ENCODE results near the gene SH3D19.
"Not testable (repeated sequence)": the region's sequence is repeated elsewhere in the genome, so short reads cannot be mapped to it uniquely, and the experiment has no call there.

Gene SH3D19

GRCh38 chr4:151100531-151100930 lies 224.9 kb downstream of the SH3D19 start:
- DNase-seq, result no peak

- DNase-seq, result peak in 5 of 56 donors; percentile 40 to 60 (median 56)
These were observed 225.4 kb downstream of the SH3D19 start for GRCh38 chr4:151099976-151100417.

GRCh38 chr4:151099229-151099975 lies 226.0 kb downstream of the SH3D19 start, which contains the start of gene RPS3A:
Gene RPS3A (plus strand): TSS chr4:151099628. CDS start chr4:151099653, 25 bp downstream.
- peak; percentile 76 to 97 (median 93) for DNase-seq

GRCh38 chr4:151098979-151099228 lies 226.5 kb downstream of the SH3D19 start:
- no peak for DNase-seq

GRCh38 chr4:151097759-151098158 lies 227.6 kb downstream of the SH3D19 start:
- no peak for DNase-seq

GRCh38 chr4:151095142-151095541 lies 230.3 kb downstream of the SH3D19 start:
- no peak for DNase-seq

- DNase-seq, result no peak
These were observed 231.1 kb downstream of the SH3D19 start for GRCh38 chr4:151094290-151094751.

DNA sequence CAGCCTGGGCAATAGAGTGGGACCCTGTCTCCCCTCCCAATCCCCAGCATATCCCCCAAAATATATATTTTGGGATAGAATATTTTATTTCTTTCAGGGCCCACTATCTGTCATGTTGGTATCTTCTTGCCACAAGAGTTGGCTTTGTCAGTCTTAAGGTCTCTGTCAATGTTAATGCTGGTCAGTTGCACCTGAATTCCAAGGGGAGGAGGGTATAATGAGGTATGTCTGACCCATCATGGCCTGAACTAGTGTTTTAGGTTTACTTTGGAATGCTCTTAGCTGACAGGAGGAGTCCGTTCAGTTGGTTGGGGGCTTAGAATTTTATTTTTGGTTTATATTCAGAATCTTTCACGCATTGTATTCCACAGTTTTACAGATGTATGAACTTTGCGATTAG lies 232.2 kb downstream of the SH3D19 start:
- no peak for DNase-seq

- no peak for DNase-seq
These were observed 232.9 kb downstream of the SH3D19 start for GRCh38 chr4:151092488-151092887.

DNA sequence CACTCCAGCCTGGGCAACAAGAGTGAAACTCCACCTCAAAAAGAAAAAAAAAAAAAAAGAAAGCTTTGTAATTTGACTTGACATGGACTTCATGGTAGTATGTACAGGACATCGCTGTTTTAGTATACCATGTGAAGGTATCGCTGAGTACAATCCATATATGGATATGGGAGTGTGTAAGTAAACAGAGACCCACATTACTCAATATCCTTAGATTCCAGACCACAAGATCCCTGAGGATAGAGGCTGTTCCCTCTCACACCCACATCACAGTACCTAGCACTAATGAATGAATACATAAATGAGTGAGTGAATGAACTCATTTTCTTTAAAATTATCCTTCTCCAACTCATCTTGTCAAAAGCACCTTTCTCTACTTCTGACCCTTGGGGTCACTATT lies 234.4 kb downstream of the SH3D19 start:
- no peak for DNase-seq

DNA sequence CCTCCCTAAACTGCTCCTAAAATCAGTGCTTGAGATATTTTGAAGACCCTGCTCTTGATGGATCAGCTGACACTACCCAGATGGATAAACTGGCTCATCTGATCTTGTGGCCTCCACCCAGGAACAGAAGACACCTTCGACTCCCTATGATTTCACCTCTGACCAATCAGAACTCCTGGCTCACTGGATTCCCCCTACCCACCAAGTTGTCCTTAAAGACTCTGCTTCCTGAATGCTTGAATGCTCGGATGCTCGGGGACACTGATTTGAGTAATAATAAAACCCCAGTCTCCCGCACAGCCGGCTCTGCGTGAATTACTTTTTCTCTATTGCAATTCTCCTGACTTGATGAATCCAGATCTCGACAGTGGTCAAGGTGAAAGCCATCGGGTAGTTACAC lies 237.9 kb downstream of the SH3D19 start:
- DNase-seq, result no peak

DNA sequence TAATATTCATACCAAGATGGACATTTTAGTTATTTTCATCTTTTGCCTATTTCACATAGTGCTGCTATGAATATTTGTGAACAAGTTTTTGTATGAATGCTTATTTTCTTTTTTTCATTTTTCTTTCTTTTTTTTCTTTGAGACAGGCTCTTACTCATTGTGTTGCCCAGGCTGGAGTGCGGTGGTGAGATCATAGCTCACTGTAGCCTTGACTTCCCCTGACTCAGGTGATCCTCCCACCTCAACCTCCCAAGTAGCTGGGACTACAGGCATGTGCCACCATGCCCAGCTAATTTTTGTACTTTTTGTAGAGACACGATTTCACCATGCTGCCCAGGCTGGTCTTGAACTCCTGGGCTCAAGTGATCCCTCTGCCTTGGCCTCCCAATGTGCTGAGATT lies 247.4 kb downstream of the SH3D19 start:
- not testable (repeated sequence) for DNase-seq

DNA sequence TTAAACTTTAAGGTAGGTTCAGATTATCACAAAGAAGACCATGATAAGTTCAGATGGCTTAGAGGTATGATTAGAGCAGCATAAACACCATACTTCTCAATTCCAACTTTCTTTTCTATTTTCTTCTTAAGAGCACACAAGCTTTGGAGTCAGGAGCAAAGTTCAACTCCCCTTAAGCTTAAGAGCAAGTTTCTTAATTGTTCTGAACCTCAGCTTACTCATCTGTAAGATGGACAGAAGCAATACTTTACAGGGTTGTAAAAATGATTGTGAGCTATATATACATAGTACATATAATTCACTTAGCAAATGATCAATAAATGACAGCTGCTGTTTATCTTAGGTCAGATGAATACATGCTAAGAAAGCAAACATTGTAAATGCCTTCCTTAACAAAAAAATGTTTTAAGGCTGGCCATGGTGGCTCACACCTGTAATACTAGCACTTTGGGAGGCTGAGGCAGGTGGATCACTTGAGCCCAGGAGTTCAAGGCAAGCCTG lies 250.9 kb downstream of the SH3D19 start:
- no peak for DNase-seq

Measured in nucleus accumbens (tissue), 56 donors.